ENCODE measurements around the gene CPT1B.

CPT1B gene

DNA sequence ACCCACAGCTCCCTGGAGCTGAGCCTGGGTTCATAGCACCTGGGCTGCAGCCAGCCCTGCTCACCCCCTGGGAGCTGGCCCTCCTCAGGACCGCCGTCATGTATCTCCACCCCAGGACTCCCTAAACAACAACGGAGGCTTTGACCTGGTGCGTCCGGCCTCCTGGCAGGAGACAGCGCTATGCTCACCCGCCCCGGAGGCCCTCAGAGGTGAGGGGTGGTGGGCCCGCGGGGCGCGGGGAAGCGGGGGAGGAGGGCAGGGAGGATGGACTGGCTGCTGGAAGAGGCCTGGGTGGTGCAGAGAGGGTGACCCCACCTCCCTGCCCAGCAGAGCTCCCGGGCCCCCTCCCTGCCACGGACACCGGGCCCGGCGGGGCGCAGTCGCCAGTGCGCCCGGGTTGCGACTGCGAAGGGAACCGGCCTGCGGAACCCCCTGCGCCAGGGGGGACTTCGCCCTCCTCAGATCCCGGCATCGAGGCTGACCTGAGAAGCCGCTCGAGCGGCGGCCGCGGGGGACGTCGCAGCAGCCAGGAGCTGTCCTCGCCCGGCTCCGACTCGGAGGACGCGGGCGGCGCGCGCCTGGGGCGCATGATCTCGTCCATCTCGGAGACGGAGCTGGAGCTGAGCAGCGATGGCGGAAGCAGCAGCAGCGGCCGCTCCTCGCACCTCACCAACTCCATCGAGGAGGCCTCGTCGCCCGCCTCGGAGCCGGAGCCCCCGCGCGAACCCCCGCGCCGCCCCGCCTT, 25.5 kb upstream of the CPT1B start:
- H3K4me1 ChIP-seq (ENCODE audit: insufficient read depth, insufficient read length), result peaks cover 3% of the 10 kb centered on the region
- peaks cover 17% of the 10 kb centered on the region for H3K36me3 ChIP-seq (ENCODE audit: insufficient read depth, insufficient read length, low read length)
- no peaks in the 10 kb centered on the region for H3K27me3 ChIP-seq (ENCODE audit: insufficient read depth, insufficient read length)
- no peak for TF ChIP-seq ZNF274 (IDR thresholded peaks at IDR 0.05; ENCODE audit: low read depth, low read length)
- no peak for TF ChIP-seq YY1 (IDR thresholded peaks at IDR 0.05; ENCODE audit: insufficient read depth, insufficient read length)
- no peak for TF ChIP-seq SUZ12 (IDR thresholded peaks at IDR 0.05; ENCODE audit: extremely low read depth, insufficient read depth, insufficient read length)
- H3K9ac ChIP-seq (ENCODE audit: insufficient read length, low read depth), result no peak overlapping the region
- H3K9me3 ChIP-seq (ENCODE audit: insufficient read depth, low read length), result no peaks in the 10 kb centered on the region
- DNase-seq (ENCODE audit: low read depth, low spot score), result no peak
- H3K4me3 ChIP-seq (ENCODE audit: insufficient read length, low read depth), result no peak overlapping the region

DNA sequence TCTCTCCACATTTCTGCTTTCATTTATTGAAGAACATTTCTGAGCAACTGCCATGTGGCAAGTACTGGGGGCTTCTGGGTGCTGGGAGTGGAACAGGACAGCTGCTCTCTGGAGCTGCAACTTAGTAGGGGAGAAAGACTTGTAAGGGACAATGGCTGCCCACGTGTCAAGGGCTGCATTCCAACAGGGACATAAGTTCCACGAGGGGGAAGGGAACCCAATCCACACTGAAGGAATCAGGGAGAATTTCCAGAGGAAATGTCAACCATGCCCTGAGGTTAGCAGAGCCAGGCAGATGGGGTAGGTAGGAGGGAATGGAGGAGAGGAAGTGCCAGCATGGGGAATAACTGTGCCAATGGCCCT, 24.1 kb upstream of the CPT1B start:
- DNase-seq (ENCODE audit: low read depth, low spot score), result no peak
- H3K4me3 ChIP-seq (ENCODE audit: insufficient read length, low read depth), result no peak overlapping the region
- no peak overlapping the region for H3K9ac ChIP-seq (ENCODE audit: insufficient read length, low read depth)
- H3K27me3 ChIP-seq (ENCODE audit: insufficient read depth, insufficient read length), result no peaks in the 10 kb centered on the region
- H3K36me3 ChIP-seq (ENCODE audit: insufficient read depth, insufficient read length, low read length), result peaks cover 19% of the 10 kb centered on the region
- TF ChIP-seq SUZ12 (IDR thresholded peaks at IDR 0.05; ENCODE audit: extremely low read depth, insufficient read depth, insufficient read length), result no peak
- no peak for TF ChIP-seq YY1 (IDR thresholded peaks at IDR 0.05; ENCODE audit: insufficient read depth, insufficient read length)
- TF ChIP-seq ZNF274 (IDR thresholded peaks at IDR 0.05; ENCODE audit: low read depth, low read length), result no peak
- peaks cover 3% of the 10 kb centered on the region for H3K4me1 ChIP-seq (ENCODE audit: insufficient read depth, insufficient read length)
- no peaks in the 10 kb centered on the region for H3K9me3 ChIP-seq (ENCODE audit: insufficient read depth, low read length)

GRCh38 chr22:50601669-50602337, 23.6 kb upstream of the CPT1B start:
- Histone ChIP-seq H3K4me3 (ENCODE audit: insufficient read length, low read depth) (peak overlapping the region; percentile 21), H3K4me1 (ENCODE audit: insufficient read depth, insufficient read length) (peaks cover 3% of the 10 kb centered on the region), H3K27me3 (ENCODE audit: insufficient read depth, insufficient read length) (no peaks in the 10 kb centered on the region), H3K9ac (ENCODE audit: insufficient read length, low read depth) (peak overlapping the region; percentile 58), H3K9me3 (ENCODE audit: insufficient read depth, low read length) (no peaks in the 10 kb centered on the region), H3K36me3 (ENCODE audit: insufficient read depth, insufficient read length, low read length) (peaks cover 23% of the 10 kb centered on the region)
- TF ChIP-seq YY1 (IDR thresholded peaks at IDR 0.05; ENCODE audit: insufficient read depth, insufficient read length), result no peak
- TF ChIP-seq SUZ12 (IDR thresholded peaks at IDR 0.05; ENCODE audit: extremely low read depth, insufficient read depth, insufficient read length), result no peak
- no peak for TF ChIP-seq ZNF274 (IDR thresholded peaks at IDR 0.05; ENCODE audit: low read depth, low read length)
- no peak for DNase-seq (ENCODE audit: low read depth, low spot score)

DNA sequence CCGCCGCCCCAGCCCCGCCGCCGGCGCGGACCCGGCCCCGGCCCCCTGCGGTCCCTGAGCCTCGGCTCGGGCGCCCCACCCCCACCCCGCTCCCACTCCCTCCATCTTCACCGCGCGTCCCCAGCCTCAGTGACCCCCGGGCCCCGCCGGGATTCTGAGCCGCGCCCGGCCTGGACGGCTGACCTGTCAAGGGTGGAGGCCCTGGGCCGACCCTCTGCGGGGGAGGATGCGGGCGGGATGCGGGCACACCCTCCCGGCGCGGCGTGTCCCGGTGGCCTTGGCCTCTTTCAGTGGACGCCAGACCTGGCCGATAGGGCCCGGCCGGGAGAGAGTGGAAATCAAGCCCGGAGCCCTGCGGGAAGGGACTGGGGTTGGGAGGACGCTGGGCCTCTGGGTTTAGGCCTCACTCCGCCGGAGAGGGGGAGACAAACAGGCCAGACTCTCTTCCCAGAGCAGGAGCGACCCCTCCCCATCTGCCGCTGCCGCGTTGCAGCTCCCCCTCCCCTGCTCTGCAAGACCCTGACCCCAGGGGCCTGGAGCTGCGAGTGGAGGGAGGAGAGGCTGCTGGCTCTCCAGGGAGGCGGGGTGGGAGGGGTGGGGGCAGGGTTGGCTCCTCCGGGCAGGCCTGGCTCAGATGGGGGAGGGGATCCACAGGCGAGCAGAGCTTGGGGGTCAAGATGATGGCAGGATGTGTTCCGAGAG, 22.9 kb upstream of the CPT1B start:
- TF ChIP-seq SUZ12 (IDR thresholded peaks at IDR 0.05; ENCODE audit: extremely low read depth, insufficient read depth, insufficient read length) (no peak), YY1 (IDR thresholded peaks at IDR 0.05; ENCODE audit: insufficient read depth, insufficient read length) (no peak), ZNF274 (IDR thresholded peaks at IDR 0.05; ENCODE audit: low read depth, low read length) (no peak)
- Histone ChIP-seq H3K9ac (ENCODE audit: insufficient read length, low read depth) (peak overlapping the region; percentile 58), H3K4me3 (ENCODE audit: insufficient read length, low read depth) (peak overlapping the region; percentile 37), H3K36me3 (ENCODE audit: insufficient read depth, insufficient read length, low read length) (peaks cover 20% of the 10 kb centered on the region), H3K27me3 (ENCODE audit: insufficient read depth, insufficient read length) (no peaks in the 10 kb centered on the region), H3K4me1 (ENCODE audit: insufficient read depth, insufficient read length) (peaks cover 3% of the 10 kb centered on the region), H3K9me3 (ENCODE audit: insufficient read depth, low read length) (no peaks in the 10 kb centered on the region)
- DNase-seq (ENCODE audit: low read depth, low spot score), result no peak

GRCh38 chr22:50600538-50600937, 22.3 kb upstream of the CPT1B start, which contains the start of gene MAPK8IP2:
Gene MAPK8IP2 (plus strand): TSS chr22:50600793. CDS start chr22:50600819, 26 bp downstream.
- H3K36me3 ChIP-seq (ENCODE audit: insufficient read depth, insufficient read length, low read length), result peaks cover 16% of the 10 kb centered on the region
- no peaks in the 10 kb centered on the region for H3K27me3 ChIP-seq (ENCODE audit: insufficient read depth, insufficient read length)
- peaks cover 3% of the 10 kb centered on the region for H3K4me1 ChIP-seq (ENCODE audit: insufficient read depth, insufficient read length)
- peak within 1 kb of the TSS; percentile 37 for H3K4me3 ChIP-seq (ENCODE audit: insufficient read length, low read depth)
- no peak for DNase-seq (ENCODE audit: low read depth, low spot score)
- no peak for TF ChIP-seq YY1 (IDR thresholded peaks at IDR 0.05; ENCODE audit: insufficient read depth, insufficient read length)
- no peak for TF ChIP-seq SUZ12 (IDR thresholded peaks at IDR 0.05; ENCODE audit: extremely low read depth, insufficient read depth, insufficient read length)
- TF ChIP-seq ZNF274 (IDR thresholded peaks at IDR 0.05; ENCODE audit: low read depth, low read length), result no peak
- peak within 1 kb of the TSS; percentile 58 for H3K9ac ChIP-seq (ENCODE audit: insufficient read length, low read depth)
- no peaks in the 10 kb centered on the region for H3K9me3 ChIP-seq (ENCODE audit: insufficient read depth, low read length)

GRCh38 chr22:50599816-50600455, 21.7 kb upstream of the CPT1B start:
- no peaks in the 10 kb centered on the region for H3K9me3 ChIP-seq (ENCODE audit: insufficient read depth, low read length)
- H3K4me3 ChIP-seq (ENCODE audit: insufficient read length, low read depth), result no peak overlapping the region
- DNase-seq (ENCODE audit: low read depth, low spot score), result no peak
- TF ChIP-seq ZNF274 (IDR thresholded peaks at IDR 0.05; ENCODE audit: low read depth, low read length) (no peak), SUZ12 (IDR thresholded peaks at IDR 0.05; ENCODE audit: extremely low read depth, insufficient read depth, insufficient read length) (no peak), YY1 (IDR thresholded peaks at IDR 0.05; ENCODE audit: insufficient read depth, insufficient read length) (no peak)
- peaks cover 3% of the 10 kb centered on the region for H3K4me1 ChIP-seq (ENCODE audit: insufficient read depth, insufficient read length)
- no peaks in the 10 kb centered on the region for H3K27me3 ChIP-seq (ENCODE audit: insufficient read depth, insufficient read length)
- no peak overlapping the region for H3K9ac ChIP-seq (ENCODE audit: insufficient read length, low read depth)
- H3K36me3 ChIP-seq (ENCODE audit: insufficient read depth, insufficient read length, low read length), result peaks cover 16% of the 10 kb centered on the region

Data from NT2/D1 (cell line).